ENCODE results near the gene GZMA. TPM values are rescaled to one million over a fixed set of nuclear protein-coding genes. Genes with fewer than 3 reads are reported as not detected.

Gene GZMA
- total and polyA plus RNA-seq, 3 donors from 2014 or later = 0.37 to 7.1 TPM; not detected in 1

GRCh38 chr5:55063899-55064298 is 38.5 kb upstream of the GZMA start:
- 73 to 84% methylated on average over 2 of the region's 2 CpGs for WGBS, 2 donors
- DNase-seq = no peak
- intact Hi-C loops (cut with DNase I; ENCODE audit: low total_unique reads) = no loop called here

GRCh38 chr5:55064523-55064922 is 37.9 kb upstream of the GZMA start:
- Histone ChIP-seq H3K4me1 (no peaks in the 10 kb centered on the region), H3K27me3 (no peaks in the 10 kb centered on the region), H3K36me3 (ENCODE audit: low read depth, missing control alignments) (no peaks in the 10 kb centered on the region), H3K4me3 (no peak overlapping the region), H3K9me3 (no peaks in the 10 kb centered on the region), H3K27ac (no peak overlapping the region)
- no peak for DNase-seq
- TF ChIP-seq CTCF (IDR thresholded peaks at IDR 0.05) (no peak), POLR2A (IDR thresholded peaks at IDR 0.05) (no peak)
- 92 to 93% methylated on average over 3 of the region's 3 CpGs for WGBS, 2 donors
- intact Hi-C loops (cut with DNase I; ENCODE audit: low total_unique reads) = no loop called here

More at GRCh38 chr5:55063899-55064298, 38.5 kb upstream of the GZMA start:
- no peak overlapping the region for H3K27ac ChIP-seq
- H3K27me3 ChIP-seq = no peaks in the 10 kb centered on the region
- no peaks in the 10 kb centered on the region for H3K36me3 ChIP-seq (ENCODE audit: low read depth, missing control alignments)
- no peaks in the 10 kb centered on the region for H3K9me3 ChIP-seq
- no peak overlapping the region for H3K4me3 ChIP-seq
- H3K4me1 ChIP-seq = no peaks in the 10 kb centered on the region
- no peak for TF ChIP-seq CTCF (IDR thresholded peaks at IDR 0.05)
- no peak for TF ChIP-seq POLR2A (IDR thresholded peaks at IDR 0.05)

GRCh38 chr5:55066277-55066676 is 36.2 kb upstream of the GZMA start:
- intact Hi-C loops (cut with DNase I; ENCODE audit: low total_unique reads) = no loop called here
- TF ChIP-seq POLR2A (IDR thresholded peaks at IDR 0.05) = no peak
- TF ChIP-seq CTCF (IDR thresholded peaks at IDR 0.05) = no peak
- Histone ChIP-seq H3K4me3 (no peak overlapping the region), H3K27me3 (no peaks in the 10 kb centered on the region), H3K9me3 (no peaks in the 10 kb centered on the region), H3K27ac (no peak overlapping the region), H3K36me3 (ENCODE audit: low read depth, missing control alignments) (no peaks in the 10 kb centered on the region), H3K4me1 (no peaks in the 10 kb centered on the region)
- WGBS, 2 donors = 92 to 95% methylated on average over 3 of the region's 3 CpGs
- DNase-seq = no peak

DNA sequence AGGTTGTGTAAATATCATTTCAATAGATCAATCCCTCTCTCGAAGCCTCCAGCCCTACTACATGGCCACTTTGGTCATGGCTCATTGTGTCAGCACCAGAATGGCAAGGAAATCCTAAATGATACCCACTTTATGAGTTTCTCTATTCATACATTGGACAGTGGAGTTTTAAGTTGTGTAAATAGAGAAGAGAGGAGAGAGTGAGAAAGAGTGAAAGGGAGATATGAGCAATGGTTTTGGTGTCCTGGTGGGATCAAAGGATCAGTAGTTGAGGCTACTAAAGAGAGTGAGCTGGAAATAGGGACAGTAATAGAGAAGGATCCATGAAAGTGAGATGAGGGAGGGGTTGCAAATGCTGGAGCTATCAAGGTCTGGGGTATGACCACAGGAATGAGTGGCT is 31.5 kb upstream of the GZMA start:
- intact Hi-C loops (cut with DNase I; ENCODE audit: low total_unique reads) = no loop called here

More for the DNA sequence above, 31.5 kb upstream of the GZMA start:
- H3K27ac ChIP-seq = no peak overlapping the region
- WGBS, 2 donors = 86 to 95% methylated on average over 1 of the region's 1 CpG
- no peak overlapping the region for H3K4me3 ChIP-seq
- DNase-seq = no peak
- no peaks in the 10 kb centered on the region for H3K9me3 ChIP-seq
- TF ChIP-seq POLR2A (IDR thresholded peaks at IDR 0.05) (no peak), CTCF (IDR thresholded peaks at IDR 0.05) (no peak)
- H3K27me3 ChIP-seq = no peaks in the 10 kb centered on the region
- H3K36me3 ChIP-seq (ENCODE audit: low read depth, missing control alignments) = no peaks in the 10 kb centered on the region
- H3K4me1 ChIP-seq = no peaks in the 10 kb centered on the region

All from testis (tissue), 3 donors.